Natural killer cell treated with Interleukin-12 subunit alpha and Interleukin-12 subunit beta and Interleukin-15 and Interleukin-18, amount 100 ng/mL, for 72 hours (primary cell): Measurements from ENCODE around the gene MPRIP. TPM values are rescaled to one million over a fixed set of nuclear protein-coding genes. Genes with fewer than 3 reads are reported as not detected.

ENCODE experiments used
- ATAC-seq, 2 donors: fragments of 150-1000 bp; cut with Tn5 transposase in 1 of 2; sonication (Bioruptor Pico), chemical (Tn5 transposase) in 1 of 2; 2 replicates each; pipeline ENCODE4 v1.10.0; 2021
- DNase-seq: peaks from one replicate; pipeline ENCODE4 v3.0.0; 2022; ENCODE audit warnings: low spot score
- H3K27ac Mint-ChIP-seq, 2 donors: 1 replicate in 1 of 2; 2 replicates in 1 of 2; pipeline ENCODE4 v1.8.0; 2022; ENCODE audit warnings: mixed read lengths in 2 of 2, mild to moderate bottlenecking in 1 of 2, moderate library complexity in 1 of 2
- H3K27me3 Mint-ChIP-seq, 2 donors: 1 replicate in 1 of 2; 2 replicates in 1 of 2; pipeline ENCODE4 v1.8.0; 2022; ENCODE audit warnings: mixed read lengths in 2 of 2
- H3K36me3 Mint-ChIP-seq: one replicate; pipeline ENCODE4 v1.8.0; 2022; ENCODE audit warnings: mixed read lengths
- H3K4me1 Mint-ChIP-seq, 2 donors: 1 replicate in 1 of 2; 2 replicates in 1 of 2; pipeline ENCODE4 v1.8.0; 2022; ENCODE audit warnings: low read depth in 2 of 2, mixed read lengths in 2 of 2, mild to moderate bottlenecking in 1 of 2
- H3K4me3 Mint-ChIP-seq: one replicate; pipeline ENCODE4 v1.8.0; 2022; ENCODE audit warnings: mixed read lengths
- H3K9me3 Mint-ChIP-seq: 2 replicates; pipeline ENCODE4 v1.8.0; 2022; ENCODE audit warnings: mixed read lengths
- total RNA-seq, 2 donors: library from RNA; stranded (reverse); gene quantifications; one replicate each; pipeline ENCODE4 v1.2.3, GENCODE V29; 2022

The MPRIP gene
- total RNA-seq, 2 donors from 2014 or later = 158 to 216 TPM

- no peak for DNase-seq
- ATAC-seq = no peak
- Mint-ChIP-seq H3K36me3 (peaks cover 9% of the 10 kb centered on the region), H3K9me3 (no peaks in the 10 kb centered on the region), H3K4me1 (peaks cover 24 to 26% of the 10 kb centered on the region in 2 donors), H3K4me3 (no peak overlapping the region), H3K27me3 (no peaks in the 10 kb centered on the region), H3K27ac (peak overlapping the region in 1 of 2 donors; percentile 76)
Measured at GRCh38 chr17:17170346-17170985, 128.2 kb downstream of the MPRIP start.

DNA sequence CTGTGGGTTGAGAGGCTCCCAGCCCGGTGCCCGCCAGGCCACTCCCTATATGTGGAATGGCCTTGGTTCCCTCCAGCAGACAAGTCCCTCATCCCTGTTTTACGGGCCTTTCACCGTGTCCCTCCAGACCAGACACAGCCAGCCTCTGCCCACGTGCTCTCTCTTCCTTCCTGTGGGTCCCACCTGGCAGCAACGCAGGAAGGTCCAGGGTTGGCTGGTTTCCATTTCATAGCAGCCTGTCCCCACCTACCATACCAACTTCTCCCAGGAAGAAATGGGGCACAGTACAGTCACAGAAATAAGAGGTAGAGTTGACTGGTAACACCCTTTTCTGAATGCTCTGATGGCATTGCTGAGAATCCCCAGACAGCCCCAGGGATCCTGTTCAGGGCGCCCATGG is 128.9 kb downstream of the MPRIP start:
- DNase-seq (no peak), ATAC-seq (no peak)
- H3K4me3 Mint-ChIP-seq = no peak overlapping the region
- peaks cover 26% of the 10 kb centered on the region in 2 donors for H3K4me1 Mint-ChIP-seq
- H3K9me3 Mint-ChIP-seq = no peaks in the 10 kb centered on the region
- H3K27ac Mint-ChIP-seq = peak overlapping the region in 1 of 2 donors; percentile 76
- H3K27me3 Mint-ChIP-seq = no peaks in the 10 kb centered on the region
- H3K36me3 Mint-ChIP-seq = peaks cover 9% of the 10 kb centered on the region

DNA sequence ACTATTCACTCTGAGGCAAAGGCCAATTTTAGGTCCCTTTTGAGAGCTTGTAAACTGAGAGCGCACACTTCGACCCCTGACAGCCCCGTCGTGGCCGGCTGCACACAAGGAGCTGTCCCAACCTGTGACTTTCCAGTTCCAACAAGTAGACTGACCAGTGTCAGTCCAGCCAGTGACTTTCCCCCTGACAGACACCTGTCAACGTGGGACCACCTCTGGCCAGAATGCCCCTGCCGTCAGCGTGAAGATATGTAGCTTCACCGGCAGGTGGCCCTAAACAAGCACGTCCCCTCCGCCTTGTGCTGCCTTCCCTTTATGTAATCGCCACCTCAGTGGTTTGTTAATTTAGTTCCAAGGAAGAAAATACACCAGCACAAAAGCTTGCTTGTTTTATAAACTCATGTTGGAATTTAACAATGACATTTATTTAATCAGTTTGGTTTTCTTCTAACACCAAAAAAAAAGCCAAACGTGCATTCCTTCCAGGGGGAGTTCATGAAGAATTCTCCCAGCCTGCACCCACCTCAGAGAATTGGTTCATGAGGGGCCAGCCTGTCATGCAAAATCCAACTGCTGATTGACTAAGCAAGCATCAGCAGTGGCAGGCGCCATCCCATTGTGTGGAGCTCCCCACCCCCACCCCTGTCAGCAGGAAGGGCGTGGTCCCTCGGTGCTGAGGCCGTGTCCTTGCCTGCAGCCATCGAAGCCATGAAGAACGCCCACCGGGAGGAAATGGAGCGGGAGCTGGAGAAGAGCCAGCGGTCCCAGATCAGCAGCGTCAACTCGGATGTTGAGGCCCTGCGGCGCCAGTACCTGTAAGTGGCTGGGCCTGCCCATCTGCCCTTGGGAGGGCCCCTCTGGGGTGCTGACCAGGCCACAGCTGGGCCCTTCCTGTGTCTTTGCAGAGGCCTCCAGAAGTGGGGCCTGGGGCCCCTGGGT is 130.0 kb downstream of the MPRIP start:
- H3K27ac Mint-ChIP-seq = no peak overlapping the region
- DNase-seq = no peak
- H3K27me3 Mint-ChIP-seq = no peaks in the 10 kb centered on the region
- no peak overlapping the region for H3K4me3 Mint-ChIP-seq
- peaks cover 5% of the 10 kb centered on the region for H3K36me3 Mint-ChIP-seq
- no peaks in the 10 kb centered on the region for H3K9me3 Mint-ChIP-seq
- ATAC-seq = no peak
- peaks cover 22 to 29% of the 10 kb centered on the region in 2 donors for H3K4me1 Mint-ChIP-seq

GRCh38 chr17:17172990-17173389 is 130.7 kb downstream of the MPRIP start:
- Mint-ChIP-seq H3K27ac (no peak overlapping the region), H3K4me1 (peaks cover 22 to 29% of the 10 kb centered on the region in 2 donors), H3K9me3 (no peaks in the 10 kb centered on the region), H3K4me3 (no peak overlapping the region), H3K27me3 (no peaks in the 10 kb centered on the region), H3K36me3 (peaks cover 5% of the 10 kb centered on the region)
- no peak for DNase-seq
- peak; percentile 33 to 57 for ATAC-seq

DNA sequence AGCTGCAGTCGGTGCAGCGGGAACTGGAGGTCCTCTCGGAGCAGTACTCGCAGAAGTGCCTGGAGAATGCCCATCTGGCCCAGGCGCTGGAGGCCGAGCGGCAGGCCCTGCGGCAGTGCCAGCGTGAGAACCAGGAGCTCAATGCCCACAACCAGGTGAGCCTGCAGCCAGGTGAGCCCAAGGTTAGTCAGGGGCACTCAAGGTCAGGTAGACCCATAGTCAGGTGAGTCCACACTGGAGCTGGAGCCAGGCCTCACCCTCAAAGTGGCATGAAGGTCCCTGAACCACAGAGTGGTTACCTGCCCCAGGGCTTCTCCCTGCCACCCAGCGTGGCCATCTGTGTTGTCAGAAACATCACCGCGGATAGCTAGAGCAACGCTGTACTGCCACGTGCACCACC is 131.7 kb downstream of the MPRIP start:
- no peaks in the 10 kb centered on the region for H3K27me3 Mint-ChIP-seq
- no peak for DNase-seq
- peaks cover 21 to 29% of the 10 kb centered on the region in 2 donors for H3K4me1 Mint-ChIP-seq
- no peak for ATAC-seq
- no peak overlapping the region for H3K27ac Mint-ChIP-seq
- H3K9me3 Mint-ChIP-seq = no peaks in the 10 kb centered on the region
- peaks cover 5% of the 10 kb centered on the region for H3K36me3 Mint-ChIP-seq
- no peak overlapping the region for H3K4me3 Mint-ChIP-seq

DNA sequence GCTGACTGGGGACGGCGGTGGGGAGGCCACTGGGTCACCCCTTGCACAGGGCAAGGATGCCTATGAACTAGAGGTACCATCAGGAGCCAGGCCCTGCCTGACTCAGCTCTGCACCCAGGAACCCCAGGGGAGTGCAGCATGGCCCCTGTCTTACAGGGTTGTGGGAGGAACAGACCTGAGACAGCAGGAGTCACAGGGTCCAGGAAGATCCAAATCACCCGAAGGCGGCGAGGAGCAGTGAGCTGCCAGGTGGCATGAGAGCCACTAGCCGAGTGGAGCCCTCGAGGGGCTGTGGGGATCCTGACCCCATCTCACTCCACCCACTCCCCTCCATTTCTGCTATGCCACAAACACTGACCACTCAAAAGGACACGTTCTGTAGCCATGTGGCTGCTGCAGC is 133.1 kb downstream of the MPRIP start:
- peaks cover 18 to 37% of the 10 kb centered on the region in 2 donors for H3K4me1 Mint-ChIP-seq
- no peaks in the 10 kb centered on the region for H3K9me3 Mint-ChIP-seq
- no peak overlapping the region for H3K27ac Mint-ChIP-seq
- no peak overlapping the region for H3K4me3 Mint-ChIP-seq
- no peaks in the 10 kb centered on the region for H3K27me3 Mint-ChIP-seq
- DNase-seq = no peak
- peaks cover 12% of the 10 kb centered on the region for H3K36me3 Mint-ChIP-seq
- no peak for ATAC-seq

DNA sequence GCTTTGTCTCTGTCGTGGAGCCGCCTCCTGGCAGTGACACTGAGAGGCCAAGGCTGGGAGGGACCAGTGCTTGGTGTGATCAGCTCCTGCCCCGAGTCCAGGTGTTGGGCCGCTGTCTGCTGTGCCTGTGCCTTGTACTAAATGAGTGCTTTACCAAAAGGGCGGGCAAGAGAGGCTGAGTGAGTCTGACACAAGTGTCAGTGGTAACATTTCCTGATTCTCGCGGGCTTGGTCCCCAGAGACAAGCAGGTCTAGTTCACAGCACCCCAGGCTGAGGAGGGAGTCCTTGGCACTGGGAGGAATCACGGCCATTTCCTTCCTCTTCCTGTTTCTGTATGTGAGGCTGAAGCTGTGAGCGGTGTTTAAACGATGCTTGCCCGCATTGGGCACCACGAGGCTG is 133.7 kb downstream of the MPRIP start:
- peak overlapping the region; percentile 55 to 70 for H3K27ac Mint-ChIP-seq
- H3K9me3 Mint-ChIP-seq = no peaks in the 10 kb centered on the region
- ATAC-seq (no peak), DNase-seq (no peak)
- no peaks in the 10 kb centered on the region for H3K27me3 Mint-ChIP-seq
- no peak overlapping the region for H3K4me3 Mint-ChIP-seq
- H3K4me1 Mint-ChIP-seq = peaks cover 21 to 42% of the 10 kb centered on the region in 2 donors
- peaks cover 16% of the 10 kb centered on the region for H3K36me3 Mint-ChIP-seq

GRCh38 chr17:17176341-17176740 is 134.1 kb downstream of the MPRIP start:
- H3K9me3 Mint-ChIP-seq = no peaks in the 10 kb centered on the region
- H3K36me3 Mint-ChIP-seq = peaks cover 15% of the 10 kb centered on the region
- H3K27me3 Mint-ChIP-seq = no peaks in the 10 kb centered on the region
- no peak overlapping the region for H3K4me3 Mint-ChIP-seq
- peak overlapping the region; percentile 55 to 70 for H3K27ac Mint-ChIP-seq
- H3K4me1 Mint-ChIP-seq = peaks cover 19 to 38% of the 10 kb centered on the region in 2 donors
- DNase-seq (no peak), ATAC-seq (no peak)

- DNase-seq = no peak
- peaks cover 15 to 42% of the 10 kb centered on the region in 2 donors for H3K4me1 Mint-ChIP-seq
- no peak overlapping the region for H3K4me3 Mint-ChIP-seq
- H3K36me3 Mint-ChIP-seq = peaks cover 12% of the 10 kb centered on the region
- H3K27me3 Mint-ChIP-seq = no peaks in the 10 kb centered on the region
- no peaks in the 10 kb centered on the region for H3K9me3 Mint-ChIP-seq
- no peak for ATAC-seq
- peak overlapping the region in 1 of 2 donors; percentile 70 for H3K27ac Mint-ChIP-seq
Measured at GRCh38 chr17:17177176-17177575, 134.9 kb downstream of the MPRIP start.

DNA sequence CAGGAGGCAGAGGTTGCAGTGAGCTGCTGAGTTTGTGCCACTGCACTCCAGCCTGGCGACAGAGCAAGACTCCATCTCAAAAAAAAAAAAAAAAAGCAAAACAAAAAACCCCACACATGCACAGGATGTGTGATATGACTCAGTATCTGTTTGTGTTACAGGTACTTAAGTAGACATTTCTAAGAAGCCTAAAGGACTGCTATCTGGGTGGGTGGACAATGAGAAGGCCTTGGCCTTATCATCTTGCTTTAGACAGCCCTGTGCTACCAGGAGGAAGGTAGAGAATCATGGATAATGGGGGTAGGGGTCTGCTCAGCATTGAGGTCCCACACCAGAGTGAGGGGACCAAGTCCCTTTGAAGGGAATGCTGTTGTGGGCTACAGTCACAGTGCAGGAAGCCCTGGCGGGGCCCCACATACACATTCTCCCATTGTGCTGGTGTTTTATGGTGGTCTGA is 137.1 kb downstream of the MPRIP start:
- peaks cover 13 to 36% of the 10 kb centered on the region in 2 donors for H3K4me1 Mint-ChIP-seq
- H3K4me3 Mint-ChIP-seq = peak overlapping the region; percentile 84
- ATAC-seq (peak; percentile 68 to 86), DNase-seq (no peak)
- no peaks in the 10 kb centered on the region for H3K9me3 Mint-ChIP-seq
- H3K36me3 Mint-ChIP-seq = peaks cover 12% of the 10 kb centered on the region
- no peaks in the 10 kb centered on the region for H3K27me3 Mint-ChIP-seq
- peak overlapping the region; percentile 82 to 94 for H3K27ac Mint-ChIP-seq

GRCh38 chr17:17180141-17180603 is 137.9 kb downstream of the MPRIP start:
- ATAC-seq = no peak
- peak overlapping the region; percentile 83 to 94 for H3K27ac Mint-ChIP-seq

GRCh38 chr17:17180741-17181525 is 138.7 kb downstream of the MPRIP start:
- ATAC-seq (no peak), DNase-seq (no peak)
- peaks cover 27 to 51% of the 10 kb centered on the region in 2 donors for H3K4me1 Mint-ChIP-seq
- peaks cover 12% of the 10 kb centered on the region for H3K36me3 Mint-ChIP-seq
- no peaks in the 10 kb centered on the region for H3K9me3 Mint-ChIP-seq
- peak overlapping the region; percentile 83 to 94 for H3K27ac Mint-ChIP-seq
- H3K27me3 Mint-ChIP-seq = no peaks in the 10 kb centered on the region
- peak overlapping the region; percentile 31 for H3K4me3 Mint-ChIP-seq

More at GRCh38 chr17:17180141-17180603, 137.9 kb downstream of the MPRIP start:
- Mint-ChIP-seq H3K27me3 (no peaks in the 10 kb centered on the region), H3K4me1 (peaks cover 20 to 43% of the 10 kb centered on the region in 2 donors), H3K36me3 (peaks cover 12% of the 10 kb centered on the region), H3K4me3 (peak overlapping the region; percentile 84), H3K9me3 (no peaks in the 10 kb centered on the region)
- no peak for DNase-seq
